Cardiac muscle cell (in vitro differentiated cells and primary cell): ENCODE results near the gene ZEB2. TPM values are rescaled to one million over a fixed set of nuclear protein-coding genes. Genes with fewer than 3 reads are reported as not detected.

Experiments used
- DNase-seq, 2 donors: peaks; one replicate each; pipeline versions ENCODE4 v3.0.0 to v3.0.0-alpha.2; 2010 to 2017; ENCODE audit warnings: low read depth in 1 of 2, low spot score in 1 of 2
- H3K27ac ChIP-seq: fragments of 200-600 bp; sonication (generic); 2 replicates; pipeline ENCODE4 v1.5.1; 2016
- H3K27me3 ChIP-seq: fragments of 200-600 bp; sonication (generic); 2 replicates; pipeline ENCODE4 v1.6.0; 2016; ENCODE audit warnings: control low read depth
- H3K36me3 ChIP-seq: fragments of 200-600 bp; sonication (generic); 2 replicates; pipeline ENCODE4 v1.5.1; 2016; ENCODE audit warnings: control low read depth
- H3K4me1 ChIP-seq: fragments of 200-600 bp; sonication (generic); 2 replicates; pipeline ENCODE4 v1.8.1; 2017; ENCODE audit warnings: low read depth, mild to moderate bottlenecking, mixed run types
- H3K4me3 ChIP-seq: fragments of 200-600 bp; sonication (generic); 2 replicates; pipeline ENCODE4 v1.5.1; 2016; ENCODE audit warnings: mild to moderate bottlenecking
- H3K9me3 ChIP-seq: fragments of 200-600 bp; sonication (generic); 2 replicates; pipeline ENCODE4 v1.5.1; 2017; ENCODE audit warnings: low read depth, mild to moderate bottlenecking, control low read depth
- CTCF ChIP-seq: IDR thresholded peaks from 2 replicates; pipeline ENCODE4 v1.5.1; 2012; ENCODE audit warnings: low read depth, mild to moderate bottlenecking, low read length
- polyA plus RNA-seq: library from polyadenylated mRNA; unstranded; fragments of >200 nt; fragmentation: Nextera tagmentation; extraction: Ambion mirVana; gene quantifications from 2 replicates; pipeline ENCODE4 v1.2.1, GENCODE V29; 2016
- total RNA-seq: library from RNA; depleted of rRNA; stranded (reverse); fragments of >200 nt; gene quantifications from 2 replicates; pipeline ENCODE4 v1.2.3, GENCODE V29; 2016

The ZEB2 gene
- total and polyA plus RNA-seq, 2 experiments from 2014 or later, result 16.8 to 41.2 TPM

- TF ChIP-seq CTCF, result no peak
- peaks cover 7% of the 10 kb centered on the region for H3K27me3 ChIP-seq
- H3K4me3 ChIP-seq, result peak overlapping the region; percentile 99
- no peaks in the 10 kb centered on the region for H3K9me3 ChIP-seq
- peaks cover 45% of the 10 kb centered on the region for H3K4me1 ChIP-seq
- H3K36me3 ChIP-seq, result no peaks in the 10 kb centered on the region
- peak overlapping the region; percentile 86 for H3K27ac ChIP-seq
- peak; percentile 61 to 80 for DNase-seq
Measured at GRCh38 chr2:144515696-144516410, 4.1 kb downstream of the ZEB2 start.

- H3K27ac ChIP-seq, result peak overlapping the region; percentile 86
- no peak for DNase-seq
- peaks cover 49% of the 10 kb centered on the region for H3K4me1 ChIP-seq
- H3K9me3 ChIP-seq, result no peaks in the 10 kb centered on the region
- H3K36me3 ChIP-seq, result no peaks in the 10 kb centered on the region
- H3K27me3 ChIP-seq, result peaks cover 7% of the 10 kb centered on the region
- TF ChIP-seq CTCF, result no peak
- H3K4me3 ChIP-seq, result peak overlapping the region; percentile 99
Measured at GRCh38 chr2:144515099-144515695, 4.7 kb downstream of the ZEB2 start.

- no peaks in the 10 kb centered on the region for H3K9me3 ChIP-seq
- DNase-seq, result no peak
- H3K36me3 ChIP-seq, result no peaks in the 10 kb centered on the region
- H3K4me3 ChIP-seq, result peak overlapping the region; percentile 99
- peaks cover 55% of the 10 kb centered on the region for H3K4me1 ChIP-seq
- no peak for TF ChIP-seq CTCF
- peaks cover 7% of the 10 kb centered on the region for H3K27me3 ChIP-seq
- H3K27ac ChIP-seq, result no peak overlapping the region
Measured at GRCh38 chr2:144514616-144515091, 5.3 kb downstream of the ZEB2 start.

GRCh38 chr2:144513388-144514101 lies 6.4 kb downstream of the ZEB2 start:
- DNase-seq, result peak in 1 of 2 donors; percentile 90
- H3K4me3 ChIP-seq, result peak overlapping the region; percentile 6
- no peak for TF ChIP-seq CTCF
- peaks cover 66% of the 10 kb centered on the region for H3K4me1 ChIP-seq
- no peak overlapping the region for H3K27ac ChIP-seq
- H3K36me3 ChIP-seq, result no peaks in the 10 kb centered on the region
- H3K27me3 ChIP-seq, result peaks cover 7% of the 10 kb centered on the region
- no peaks in the 10 kb centered on the region for H3K9me3 ChIP-seq

GRCh38 chr2:144512891-144513351 lies 7.0 kb downstream of the ZEB2 start:
- H3K4me1 ChIP-seq, result peaks cover 72% of the 10 kb centered on the region
- TF ChIP-seq CTCF, result no peak
- peaks cover 7% of the 10 kb centered on the region for H3K27me3 ChIP-seq
- no peaks in the 10 kb centered on the region for H3K9me3 ChIP-seq
- H3K4me3 ChIP-seq, result no peak overlapping the region
- H3K27ac ChIP-seq, result no peak overlapping the region
- no peaks in the 10 kb centered on the region for H3K36me3 ChIP-seq
- DNase-seq, result no peak
